GM12891 (cell line): Measurements from ENCODE around the gene KIR2DL4.
"Not testable (repeated sequence)": the region's sequence is repeated elsewhere in the genome, so short reads cannot be mapped to it uniquely, and the experiment has no call there.

Experiments
- POLR2A ChIP-seq: IDR thresholded peaks from 2 replicates; pipeline ENCODE4 v1.6.1; 2011; ENCODE audit warnings: low read depth, low read length, control low read depth
- POLR2AphosphoS5 ChIP-seq: IDR thresholded peaks from 2 replicates; pipeline ENCODE4 v1.6.1; 2011; ENCODE audit warnings: low read depth, low read length, control low read depth
- TAF1 ChIP-seq: IDR thresholded peaks from 2 replicates; pipeline ENCODE4 v1.6.1; 2011; ENCODE audit warnings: low read depth, low read length, control low read depth

DNA sequence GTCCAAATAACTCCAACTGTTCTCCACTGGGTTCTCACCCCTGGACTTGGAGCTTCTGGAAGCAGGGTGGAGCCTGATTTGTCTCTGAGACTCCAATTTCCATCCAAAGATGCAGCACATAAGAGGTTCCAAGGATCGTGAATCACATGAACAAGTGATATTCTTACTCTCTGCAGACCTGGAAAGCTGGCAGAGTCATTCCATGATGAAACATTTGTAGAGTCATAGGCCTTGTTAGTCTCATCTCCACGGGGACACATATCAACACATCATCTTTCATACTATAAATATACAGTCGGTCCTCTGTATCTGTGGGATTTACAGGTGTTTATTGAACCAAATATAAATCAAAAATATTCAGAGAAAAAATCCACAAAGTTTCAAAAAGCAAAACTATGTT lies 11.2 kb downstream of the KIR2DL4 start:
- TF ChIP-seq POLR2A, POLR2AphosphoS5, TAF1: not testable (repeated sequence)
